HG03108 (cell line): ENCODE data around the gene ZNF808.
"Not testable (repeated sequence)": the region's sequence is repeated elsewhere in the genome, so short reads cannot be mapped to it uniquely, and the experiment has no call there.

Source experiments
- ATAC-seq: cut with Tn5 transposase; IDR thresholded peaks from one replicate; pipeline ENCODE4 v1.9.1; 2021; ENCODE audit warnings: moderate library complexity; ENCODE audit not compliant: unreplicated experiment

The ZNF808 gene

DNA sequence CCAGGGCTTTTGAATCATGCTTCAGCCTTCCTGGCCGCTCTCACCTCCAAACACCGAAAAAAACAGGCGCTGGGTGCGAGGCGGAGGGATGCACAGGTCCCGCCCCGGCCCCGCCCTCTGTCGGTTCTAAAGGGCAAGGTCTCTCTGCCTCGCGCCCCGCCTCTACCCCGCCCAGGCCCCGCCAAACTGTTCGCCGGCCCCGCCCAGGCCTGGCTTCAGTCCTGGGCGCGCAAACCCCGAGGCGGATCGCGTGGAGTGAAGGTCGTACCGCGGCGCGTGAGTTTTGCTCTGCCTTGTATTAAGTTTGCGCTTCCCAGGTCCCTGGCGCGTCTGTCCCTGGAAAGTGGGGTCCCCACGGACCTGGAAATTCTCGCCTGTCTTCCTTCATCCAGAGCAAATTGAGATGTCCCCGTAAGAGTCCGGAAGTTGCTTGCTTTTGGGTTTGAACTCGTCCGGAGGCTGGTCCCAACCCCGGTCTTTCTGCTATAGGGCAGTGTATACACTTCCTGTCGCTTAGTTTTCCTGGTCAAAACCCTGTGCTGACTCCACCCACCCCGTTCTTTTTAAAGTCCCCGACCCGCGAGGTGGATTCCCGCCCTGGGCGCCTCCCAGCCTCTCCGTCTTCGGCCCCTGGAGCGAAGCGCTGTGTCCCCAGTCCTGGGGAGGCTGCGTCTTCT lies 8.4 kb downstream of the ZNF808 start:
- peak; percentile 82 for ATAC-seq

GRCh38 chr19:52536448-52536800 lies 9.0 kb downstream of the ZNF808 start:
- ATAC-seq = peak; percentile 24

GRCh38 chr19:52538815-52539214 lies 11.3 kb downstream of the ZNF808 start:
- ATAC-seq = not testable (repeated sequence)

DNA sequence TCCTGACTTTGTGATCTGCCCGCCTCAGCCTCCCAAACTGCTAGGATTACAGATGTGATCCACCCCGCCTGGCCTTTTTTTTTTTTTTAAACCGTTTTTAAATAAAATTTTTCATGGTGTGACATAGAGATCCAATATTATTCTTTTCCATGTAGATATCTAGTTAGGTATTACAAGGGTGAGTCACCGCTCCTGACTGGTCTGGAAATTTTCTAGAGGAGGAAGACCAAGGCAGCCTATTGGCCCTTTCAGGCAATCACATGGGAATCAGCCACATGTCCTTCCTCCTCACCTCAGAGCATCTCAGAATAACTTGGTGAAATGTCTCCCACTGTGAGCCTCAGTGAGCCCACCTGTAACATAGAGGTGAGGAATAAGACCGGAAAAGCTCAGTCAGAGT lies 13.7 kb downstream of the ZNF808 start:
- ATAC-seq = not testable (repeated sequence)

- ATAC-seq = no peak
These were observed 14.1 kb downstream of the ZNF808 start for GRCh38 chr19:52541608-52542007.

GRCh38 chr19:52542541-52542940 lies 15.1 kb downstream of the ZNF808 start:
- ATAC-seq = not testable (repeated sequence)

- peak; percentile 63 for ATAC-seq
These were observed 15.7 kb downstream of the ZNF808 start for GRCh38 chr19:52542984-52543664.

- ATAC-seq = no peak
These were observed 26.9 kb downstream of the ZNF808 start for GRCh38 chr19:52554216-52554971.

- no peak for ATAC-seq
These were observed 29.9 kb downstream of the ZNF808 start for GRCh38 chr19:52557231-52557995.

DNA sequence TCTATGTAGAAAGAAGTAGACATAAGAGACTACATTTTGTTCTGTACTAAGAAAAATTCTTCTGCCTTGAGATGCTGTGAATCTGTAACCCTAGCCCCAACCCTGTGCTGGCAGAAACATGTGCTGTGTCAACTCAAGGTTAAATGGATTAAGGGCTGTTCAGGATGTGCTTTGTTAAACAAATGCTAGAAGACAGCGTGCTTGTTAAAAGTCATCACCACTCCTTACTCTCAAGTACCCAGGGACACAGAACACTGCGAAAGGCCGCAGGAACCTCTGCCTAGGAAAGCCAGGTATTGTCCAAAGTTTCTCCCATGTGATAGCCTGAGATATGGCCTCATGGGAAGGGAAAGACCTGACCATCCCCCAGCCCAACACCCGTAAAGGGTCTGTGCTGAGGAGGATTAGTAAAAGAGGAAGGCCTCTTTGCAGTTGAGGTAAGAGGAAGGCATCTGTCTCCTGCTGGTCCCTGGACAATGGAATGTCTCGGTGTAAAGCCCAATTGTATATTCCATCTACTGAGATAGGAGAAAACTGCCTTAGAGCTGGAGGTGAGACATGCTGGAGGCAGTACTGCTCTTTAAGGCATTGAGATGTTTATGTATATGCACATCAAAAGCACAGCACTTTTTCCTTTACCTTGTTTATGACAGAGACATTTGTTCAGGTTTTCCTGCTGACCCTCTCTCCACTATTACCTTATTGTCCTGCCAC lies 31.4 kb downstream of the ZNF808 start:
- ATAC-seq = not testable (repeated sequence)

DNA sequence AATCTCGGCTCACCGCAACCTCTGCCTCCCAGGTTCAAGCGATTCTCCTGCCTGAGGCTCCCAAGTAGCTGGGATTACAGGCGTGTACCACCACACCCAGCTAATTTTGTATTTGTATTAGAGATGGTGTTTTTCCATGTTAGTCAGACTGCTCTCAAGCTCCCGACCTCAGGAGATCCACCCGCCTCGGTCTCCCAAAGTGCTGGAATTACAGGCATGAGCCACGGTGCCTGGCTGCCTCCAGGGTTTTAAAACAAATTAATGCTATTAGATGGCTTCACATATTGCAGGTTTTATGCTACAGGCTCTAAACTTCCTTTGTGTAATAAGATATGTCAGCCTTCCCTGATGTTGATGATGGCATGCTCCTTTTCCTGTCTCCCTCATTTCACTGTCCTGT lies 34.1 kb downstream of the ZNF808 start:
- not testable (repeated sequence) for ATAC-seq

GRCh38 chr19:52566121-52566520 lies 38.7 kb downstream of the ZNF808 start:
- ATAC-seq = no peak

- no peak for ATAC-seq
These were observed 39.1 kb downstream of the ZNF808 start for GRCh38 chr19:52566588-52566987.

DNA sequence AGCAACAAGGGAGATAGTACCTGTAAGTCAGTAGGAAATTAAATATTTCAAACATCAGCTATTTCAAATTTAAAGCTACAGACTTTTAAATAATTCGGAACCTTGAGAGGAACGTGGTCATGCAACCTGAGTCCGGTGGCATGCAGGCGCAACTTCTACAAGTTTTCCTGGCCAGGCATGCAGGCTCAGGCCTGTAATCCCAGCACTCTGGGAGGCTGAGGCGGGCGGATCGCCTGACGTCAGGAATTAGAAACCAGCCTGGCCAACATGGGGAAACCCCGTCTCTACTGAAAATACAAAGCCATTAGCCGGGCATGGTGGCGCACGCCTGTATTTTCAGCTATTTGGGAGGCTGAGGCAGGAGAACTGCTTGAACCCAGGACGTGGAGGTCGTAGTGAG lies 40.5 kb downstream of the ZNF808 start:
- no peak for ATAC-seq

DNA sequence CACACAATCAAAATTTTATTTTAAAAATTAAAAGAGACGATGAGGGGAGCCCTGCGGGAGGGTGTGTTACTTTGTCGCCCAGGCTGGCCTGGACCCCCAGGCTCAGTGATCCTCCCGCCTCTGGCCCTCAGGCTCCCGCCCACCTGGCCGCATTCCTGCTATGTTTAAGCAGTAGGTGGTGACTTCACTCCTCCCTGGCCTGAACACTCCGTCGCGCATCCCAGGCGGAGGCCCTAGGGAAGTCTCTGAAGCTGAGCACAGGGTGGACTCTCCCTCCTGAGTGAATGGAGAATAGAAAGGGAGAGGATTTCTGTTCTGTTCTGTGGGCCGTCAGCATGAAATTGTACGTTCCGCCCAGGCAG lies 42.2 kb downstream of the ZNF808 start:
- not testable (repeated sequence) for ATAC-seq

DNA sequence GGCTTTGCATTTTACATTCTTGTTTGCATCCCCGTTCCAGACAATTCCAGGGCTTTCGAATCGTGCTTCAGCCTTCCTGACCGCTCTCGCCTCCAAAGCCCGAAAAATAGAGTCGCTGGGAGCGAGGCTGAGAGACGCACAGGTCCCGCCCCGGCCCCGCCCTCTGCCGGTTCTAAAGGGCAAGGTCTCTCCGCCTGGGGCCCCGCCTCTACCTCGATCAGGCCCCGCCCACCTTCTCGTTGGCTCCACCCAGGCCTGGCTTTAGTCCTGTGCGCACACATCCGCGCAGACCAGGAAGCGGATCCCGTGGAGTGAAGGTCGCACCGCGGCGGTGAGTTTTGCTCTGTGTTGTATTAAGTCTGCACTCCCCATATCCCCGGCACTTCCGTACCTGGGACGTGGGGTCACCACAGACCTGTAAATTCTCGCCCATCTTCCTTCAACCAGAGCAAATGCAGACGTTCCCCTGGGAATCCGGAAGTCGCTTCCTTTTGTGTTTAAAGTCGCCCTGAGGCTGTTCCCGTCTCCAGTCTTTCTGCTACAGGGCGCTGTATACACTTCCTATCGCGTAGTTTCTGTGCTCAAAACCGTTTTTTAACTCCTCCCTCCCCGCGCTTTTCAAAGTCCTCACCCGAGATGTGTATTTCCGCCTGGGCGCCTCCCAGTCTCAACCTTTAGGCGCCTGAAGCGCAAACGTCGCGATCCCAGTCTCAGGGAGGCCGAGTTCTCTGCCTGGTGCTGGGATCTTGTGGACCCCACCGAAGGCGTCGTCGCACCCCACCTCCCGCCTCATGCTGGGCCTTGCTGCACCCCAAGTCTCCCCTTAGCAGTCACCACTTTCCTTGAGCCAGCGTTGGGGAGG lies 42.8 kb downstream of the ZNF808 start, which contains the start of gene ZNF701:
Gene ZNF701, plus strand, starts transcription at position 288 of the 862 bp plus-strand sequence. CDS start 3,861 bp downstream, outside the sequence.
- peak; percentile 88 for ATAC-seq

DNA sequence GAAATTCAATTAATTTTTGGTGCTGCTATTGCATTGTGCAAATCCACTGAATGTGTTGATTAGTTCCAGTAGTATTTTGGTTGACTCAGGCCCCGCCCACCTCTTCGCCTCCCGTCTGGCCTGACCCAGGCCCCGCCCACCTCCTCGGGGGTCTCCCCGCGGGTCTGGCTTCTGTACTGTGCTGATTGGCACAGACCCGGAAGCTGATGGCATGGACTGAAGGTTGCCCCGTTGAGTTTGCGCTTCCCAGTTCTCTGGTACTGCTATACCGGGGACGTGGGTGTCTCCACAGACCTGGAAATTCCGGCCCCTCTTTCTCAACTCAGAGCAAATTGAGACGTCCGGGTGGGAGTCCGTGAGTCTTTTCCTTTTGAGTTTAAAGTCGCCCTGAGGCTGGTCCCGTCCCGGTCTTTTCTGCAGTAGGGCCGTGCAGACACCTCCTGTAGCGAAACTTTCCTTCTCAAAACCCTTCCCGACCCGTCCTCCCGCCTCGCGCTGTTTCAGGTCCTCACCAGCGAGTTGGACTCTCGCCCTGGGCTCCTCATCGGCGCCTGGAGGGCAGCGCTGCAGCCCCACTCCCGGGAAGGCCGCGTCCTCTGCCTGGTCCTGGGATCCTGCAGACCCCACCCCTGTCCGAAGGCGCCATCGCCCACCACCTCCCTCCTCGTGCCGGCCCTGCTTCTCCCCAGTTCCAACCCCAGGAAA lies 57.4 kb downstream of the ZNF808 start:
- no peak for ATAC-seq

DNA sequence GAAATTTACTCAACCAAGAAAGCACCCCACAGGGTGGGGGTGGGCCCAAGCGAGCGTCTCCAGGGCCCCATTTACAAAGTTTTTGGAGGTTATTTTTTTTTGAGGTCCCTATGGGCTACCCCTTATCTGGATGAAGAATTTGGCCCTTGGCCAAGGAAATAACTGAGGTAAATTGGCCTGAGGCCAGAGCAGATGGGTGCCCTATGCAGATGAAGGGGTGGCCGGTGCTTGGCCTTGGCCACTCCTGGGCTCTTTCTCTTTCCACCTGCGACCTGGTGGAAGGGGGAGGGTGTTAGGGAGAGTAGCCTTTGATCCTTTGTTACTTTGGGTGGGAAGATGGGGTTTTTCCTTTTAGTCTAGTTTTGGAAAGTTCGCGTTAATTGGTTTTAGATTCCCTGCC lies 58.1 kb downstream of the ZNF808 start:
- ATAC-seq = no peak

GRCh38 chr19:52590728-52591127 lies 63.3 kb downstream of the ZNF808 start:
- no peak for ATAC-seq
